ENCODE measurements around the gene COL28A1. TPM values are rescaled to one million over a fixed set of nuclear protein-coding genes. Genes with fewer than 3 reads are reported as not detected.

The COL28A1 gene
- total RNA-seq, 1 experiment from 2014 or later = 7.3 TPM

- DNase-seq = no peak
- POLR2A ChIA-PET = no interaction called here
- Mint-ChIP-seq H3K9me3 (ENCODE audit: unreplicated experiment) (no peaks in the 10 kb centered on the region), H3K4me1 (ENCODE audit: low read depth, unreplicated experiment) (peaks cover 9% of the 10 kb centered on the region), H3K4me3 (ENCODE audit: unreplicated experiment) (no peak overlapping the region), H3K27ac (ENCODE audit: unreplicated experiment) (no peak overlapping the region), H3K27me3 (ENCODE audit: insufficient read depth, unreplicated experiment) (no peaks in the 10 kb centered on the region), H3K36me3 (ENCODE audit: insufficient read depth, unreplicated experiment) (no peaks in the 10 kb centered on the region)
- Histone ChIP-seq H3K27me3 (replicated peaks; ENCODE audit: control insufficient read depth, insufficient read depth, low read length) (no peaks in the 10 kb centered on the region), H3K9me3 (no peaks in the 10 kb centered on the region), H3K36me3 (ENCODE audit: control insufficient read depth, insufficient read depth, low read length) (no peaks in the 10 kb centered on the region), H3K4me3 (ENCODE audit: low read depth, low read length) (no peak overlapping the region), H3K4me1 (no peaks in the 10 kb centered on the region)
- intact Hi-C loops (cut with micrococcal nuclease; ENCODE audit: unreplicated experiment) = no loop called here
- BruUV-seq (replicated peaks) = no TSS peak
- CTCF ChIA-PET = no interaction called here
- TF ChIP-seq CTCF (IDR thresholded peaks at IDR 0.05; ENCODE audit: insufficient read depth in 1 of 2, low read depth in 1 of 2, low read length in 1 of 2, severe bottlenecking in 1 of 2, unreplicated experiment in 1 of 2) = no peak
Measured at GRCh38 chr7:7335909-7336308, 199.8 kb downstream of the COL28A1 start.

- Mint-ChIP-seq H3K27ac (ENCODE audit: unreplicated experiment) (no peak overlapping the region), H3K4me1 (ENCODE audit: low read depth, unreplicated experiment) (peaks cover 9% of the 10 kb centered on the region), H3K27me3 (ENCODE audit: insufficient read depth, unreplicated experiment) (no peaks in the 10 kb centered on the region), H3K9me3 (ENCODE audit: unreplicated experiment) (no peaks in the 10 kb centered on the region), H3K4me3 (ENCODE audit: unreplicated experiment) (no peak overlapping the region), H3K36me3 (ENCODE audit: insufficient read depth, unreplicated experiment) (no peaks in the 10 kb centered on the region)
- no TSS peak for BruUV-seq (replicated peaks)
- H3K4me3 ChIP-seq (ENCODE audit: low read depth, low read length) = no peak overlapping the region
- no peaks in the 10 kb centered on the region for H3K4me1 ChIP-seq
- no peaks in the 10 kb centered on the region for H3K36me3 ChIP-seq (ENCODE audit: control insufficient read depth, insufficient read depth, low read length)
- no peaks in the 10 kb centered on the region for H3K9me3 ChIP-seq
- CTCF ChIA-PET = no interaction called here
- intact Hi-C loops (cut with micrococcal nuclease; ENCODE audit: unreplicated experiment) = no loop called here
- TF ChIP-seq CTCF (IDR thresholded peaks at IDR 0.05; ENCODE audit: insufficient read depth in 1 of 2, low read depth in 1 of 2, low read length in 1 of 2, severe bottlenecking in 1 of 2, unreplicated experiment in 1 of 2) = no peak
- POLR2A ChIA-PET = no interaction called here
- no peak for DNase-seq
- no peaks in the 10 kb centered on the region for H3K27me3 ChIP-seq (replicated peaks; ENCODE audit: control insufficient read depth, insufficient read depth, low read length)
Measured at GRCh38 chr7:7335215-7335614, 200.5 kb downstream of the COL28A1 start.

- no peaks in the 10 kb centered on the region for H3K27me3 ChIP-seq (replicated peaks; ENCODE audit: control insufficient read depth, insufficient read depth, low read length)
- H3K4me3 Mint-ChIP-seq (ENCODE audit: unreplicated experiment) = no peak overlapping the region
- H3K4me1 Mint-ChIP-seq (ENCODE audit: low read depth, unreplicated experiment) = peaks cover 9% of the 10 kb centered on the region
- no peak overlapping the region for H3K27ac Mint-ChIP-seq (ENCODE audit: unreplicated experiment)
- no peaks in the 10 kb centered on the region for H3K4me1 ChIP-seq
- ChIA-PET CTCF (no interaction called here), POLR2A (no interaction called here)
- H3K36me3 ChIP-seq (ENCODE audit: control insufficient read depth, insufficient read depth, low read length) = no peaks in the 10 kb centered on the region
- BruUV-seq (replicated peaks) = no TSS peak
- H3K9me3 Mint-ChIP-seq (ENCODE audit: unreplicated experiment) = no peaks in the 10 kb centered on the region
- intact Hi-C loops (cut with micrococcal nuclease; ENCODE audit: unreplicated experiment) = no loop called here
- DNase-seq = no peak
- H3K27me3 Mint-ChIP-seq (ENCODE audit: insufficient read depth, unreplicated experiment) = no peaks in the 10 kb centered on the region
- no peak for TF ChIP-seq CTCF (IDR thresholded peaks at IDR 0.05; ENCODE audit: insufficient read depth in 1 of 2, low read depth in 1 of 2, low read length in 1 of 2, severe bottlenecking in 1 of 2, unreplicated experiment in 1 of 2)
- no peaks in the 10 kb centered on the region for H3K36me3 Mint-ChIP-seq (ENCODE audit: insufficient read depth, unreplicated experiment)
- H3K9me3 ChIP-seq = no peaks in the 10 kb centered on the region
- H3K4me3 ChIP-seq (ENCODE audit: low read depth, low read length) = no peak overlapping the region
Measured at GRCh38 chr7:7333610-7334009, 202.1 kb downstream of the COL28A1 start.
